Measurements from ENCODE around the gene ITPA.

Gene ITPA

GRCh38 chr20:3229158-3229557 lies 19.9 kb downstream of the ITPA start:
- DNase-seq (ENCODE audit: low read depth) = no peak

DNA sequence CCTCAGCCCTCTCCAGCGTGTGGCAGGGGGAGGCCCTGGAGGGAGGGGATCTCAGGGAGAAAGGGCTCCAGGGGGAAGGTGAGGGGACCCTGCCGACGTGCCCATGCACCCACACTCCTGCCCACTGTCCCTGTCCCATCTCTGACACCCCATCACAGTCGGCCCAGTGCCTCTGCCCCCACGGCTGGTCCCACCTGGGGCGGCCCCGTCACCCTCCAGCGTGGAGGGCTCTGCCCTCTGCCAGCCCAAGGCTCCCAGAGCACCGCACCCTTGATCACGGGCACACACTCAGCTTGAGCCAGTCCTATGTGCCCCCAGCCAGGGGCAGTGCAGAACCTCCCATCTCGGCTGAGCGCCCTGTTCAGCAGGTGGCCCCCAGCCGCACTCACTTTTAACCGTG lies 20.5 kb downstream of the ITPA start:
- no peak for DNase-seq (ENCODE audit: low read depth)

- DNase-seq (ENCODE audit: low read depth) = no peak
Measured at GRCh38 chr20:3231116-3231515, 21.8 kb downstream of the ITPA start.

- no peak for DNase-seq (ENCODE audit: low read depth)
Measured at GRCh38 chr20:3231889-3232588, 22.7 kb downstream of the ITPA start.

GRCh38 chr20:3233131-3233990 lies 24.1 kb downstream of the ITPA start:
- DNase-seq (ENCODE audit: low read depth) = no peak

DNA sequence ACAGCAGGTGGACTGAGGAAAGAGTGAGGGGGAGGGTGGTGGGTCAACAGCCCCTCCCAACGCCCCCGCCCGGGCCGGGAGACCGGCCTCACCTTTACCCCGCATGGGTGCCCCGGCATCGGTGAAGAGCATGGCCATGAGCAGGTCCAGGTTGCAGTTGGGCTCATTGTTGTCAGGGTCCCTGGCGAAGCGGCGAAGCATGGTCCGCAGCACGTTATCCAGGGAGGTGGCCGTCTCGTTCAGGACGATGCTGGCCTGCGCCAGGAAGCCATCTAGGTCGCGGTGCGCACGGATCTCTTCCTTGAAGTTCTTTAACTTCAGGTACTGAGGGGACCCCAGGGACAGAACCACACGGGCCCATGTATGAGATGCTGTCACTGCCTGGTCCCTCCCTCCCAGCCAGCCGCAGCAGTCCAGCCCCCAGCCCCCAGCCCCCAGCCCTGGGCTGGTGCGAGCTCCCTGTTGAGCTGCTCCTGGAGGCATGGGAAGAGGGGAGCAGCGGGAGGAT lies 24.7 kb downstream of the ITPA start:
- DNase-seq (ENCODE audit: low read depth) = no peak

DNA sequence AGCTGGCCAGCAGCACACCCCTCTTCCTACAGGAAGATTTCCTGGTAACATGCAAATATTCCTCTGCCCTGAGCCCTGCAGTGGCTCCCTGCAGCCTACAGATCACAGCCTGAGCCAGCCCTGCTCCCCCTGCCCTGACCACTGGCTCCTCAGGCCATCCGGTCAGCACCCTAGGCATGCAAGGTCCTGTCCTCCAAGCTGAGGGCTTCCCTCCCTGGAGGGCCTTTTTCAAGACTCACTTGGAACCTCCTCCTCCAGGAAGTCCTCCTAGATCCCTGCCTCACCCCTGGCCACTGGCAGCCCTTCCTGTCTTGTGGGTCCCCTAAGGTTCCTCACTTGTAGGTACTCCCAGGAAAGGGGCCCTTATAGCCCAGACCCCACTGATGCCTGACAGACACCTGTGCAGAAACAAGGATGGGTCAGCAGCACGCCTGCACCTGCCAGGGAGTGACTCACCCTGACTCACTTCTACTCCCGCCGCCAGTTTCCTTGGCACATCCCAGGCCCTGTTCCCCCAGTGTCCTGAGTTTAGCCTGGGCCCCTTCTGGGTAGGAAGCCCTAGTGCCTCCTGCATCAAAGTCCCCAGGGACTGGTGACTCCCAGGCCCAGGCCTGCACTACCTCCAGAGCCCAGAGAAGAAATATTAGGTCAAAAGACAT lies 26.5 kb downstream of the ITPA start:
- no peak for DNase-seq (ENCODE audit: low read depth)

GRCh38 chr20:3237011-3237957 lies 28.0 kb downstream of the ITPA start:
- no peak for DNase-seq (ENCODE audit: low read depth)

DNA sequence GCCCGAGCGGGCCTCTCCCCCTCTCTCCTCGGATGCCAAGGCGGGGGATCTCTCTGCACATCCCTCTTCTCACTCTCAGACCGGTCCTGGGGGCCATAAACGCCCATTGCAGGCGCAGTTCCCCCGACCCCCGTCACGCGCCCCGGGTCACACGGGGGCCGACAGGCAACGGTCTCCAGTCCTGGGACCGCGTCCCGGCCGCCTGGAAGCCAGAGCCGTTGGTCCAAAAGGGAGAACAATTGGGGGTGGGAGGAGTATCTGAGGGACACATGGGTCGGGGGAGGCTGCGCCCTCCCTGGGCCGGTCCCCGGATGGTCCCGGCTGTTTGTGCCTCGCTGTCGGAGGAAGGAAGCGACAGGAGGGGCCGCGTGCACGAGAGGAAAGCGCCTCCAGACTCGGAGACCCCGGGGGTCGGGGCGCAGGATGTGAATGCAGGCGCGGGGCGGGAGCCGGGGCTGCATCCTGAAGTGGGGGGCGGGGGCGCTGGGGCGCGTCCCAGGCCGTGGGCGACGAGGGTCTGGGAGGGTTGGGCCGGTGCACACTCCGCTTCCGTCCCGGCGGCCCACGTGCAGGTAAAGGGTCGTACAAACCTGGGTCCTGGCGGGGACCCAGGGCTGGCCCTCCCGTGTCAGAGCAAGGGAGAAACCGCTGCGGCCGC lies 28.8 kb downstream of the ITPA start:
- DNase-seq (ENCODE audit: low read depth) = no peak

- no peak for DNase-seq (ENCODE audit: low read depth)
Measured at GRCh38 chr20:3238616-3239025, 29.3 kb downstream of the ITPA start.

GRCh38 chr20:3239026-3239866 lies 29.9 kb downstream of the ITPA start, which contains the start of gene SLC4A11:
SLC4A11 (minus strand) TSS chr20:3239190; CDS start chr20:3239137, 53 bp downstream.
- DNase-seq (ENCODE audit: low read depth) = no peak

GRCh38 chr20:3239867-3240775 lies 30.8 kb downstream of the ITPA start:
- DNase-seq (ENCODE audit: low read depth) = no peak

DNA sequence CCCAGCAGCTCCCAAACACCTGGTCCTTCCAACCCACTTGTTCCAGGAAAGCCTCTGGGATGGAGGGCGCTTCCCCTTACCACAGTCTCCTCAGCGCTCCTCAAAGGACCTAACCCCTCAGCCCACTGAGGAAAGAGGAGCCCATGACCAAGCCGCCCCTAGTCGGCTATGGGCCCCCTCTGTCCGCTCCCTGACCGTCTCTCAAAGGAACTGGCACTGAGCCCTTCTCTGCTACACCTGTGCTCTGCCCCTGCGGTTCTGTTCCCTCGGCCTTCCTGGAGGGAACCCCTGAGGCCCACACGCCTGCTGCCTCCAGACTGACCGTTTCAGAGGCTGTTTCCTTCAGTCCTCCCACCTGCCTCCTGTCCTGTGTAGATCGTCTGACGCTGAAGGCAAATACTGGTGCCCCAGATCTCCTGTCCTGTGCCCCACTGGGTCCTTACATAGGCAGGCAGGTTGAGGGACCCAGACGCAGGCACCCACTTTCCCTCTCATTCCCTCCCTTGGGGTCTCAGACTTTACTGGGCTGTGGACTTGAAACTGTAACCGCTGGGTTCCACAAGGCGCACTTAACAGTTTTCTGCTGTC lies 31.6 kb downstream of the ITPA start:
- no peak for DNase-seq (ENCODE audit: low read depth)

DNA sequence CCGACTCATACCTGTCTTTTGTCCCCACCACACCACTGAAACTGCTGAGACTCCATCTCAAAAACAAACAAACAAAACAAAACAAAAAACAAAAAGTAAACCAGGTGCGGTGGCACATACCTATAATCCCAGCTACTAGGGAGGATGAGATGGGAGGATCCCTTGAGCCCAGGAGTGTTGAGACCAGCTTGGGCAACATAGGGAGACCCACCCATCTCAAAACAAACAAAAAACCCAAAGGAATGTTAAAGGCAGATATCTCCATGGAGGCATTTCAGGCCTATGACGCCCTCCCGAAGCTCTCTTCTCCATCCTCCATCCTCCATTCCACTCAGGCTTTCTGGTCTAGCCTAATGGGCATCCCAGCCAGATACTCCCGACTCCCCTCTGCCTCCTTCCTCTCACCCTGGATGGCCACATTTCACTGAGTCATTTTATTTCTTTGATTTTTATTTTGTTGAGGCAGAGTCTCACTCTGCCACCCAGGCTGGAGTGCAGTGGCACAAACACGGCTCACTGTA lies 32.9 kb downstream of the ITPA start:
- no peak for DNase-seq (ENCODE audit: low read depth)

- DNase-seq (ENCODE audit: low read depth) = no peak
Measured at GRCh38 chr20:3243718-3244358, 34.5 kb downstream of the ITPA start.

DNA sequence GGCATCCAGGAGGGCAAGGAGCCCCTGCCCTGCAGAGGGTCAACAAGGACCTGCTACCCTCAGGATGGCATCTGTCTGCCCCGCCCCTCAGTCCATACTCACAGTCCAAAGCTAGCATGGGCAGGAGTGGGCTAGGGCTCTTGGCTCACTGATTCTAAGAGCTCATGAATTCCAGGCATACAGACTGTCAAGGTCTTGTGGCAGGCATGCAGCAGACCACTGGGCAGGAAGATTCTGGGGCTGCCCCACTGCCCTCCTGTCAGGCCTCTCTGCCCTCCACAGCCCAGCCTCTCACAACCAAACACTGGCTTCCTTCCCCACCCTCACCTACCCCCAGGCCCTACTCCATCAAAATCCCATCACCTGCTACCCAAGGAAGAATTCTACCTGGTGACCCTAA lies 35.3 kb downstream of the ITPA start:
- no peak for DNase-seq (ENCODE audit: low read depth)

- DNase-seq (ENCODE audit: low read depth) = no peak
Measured at GRCh38 chr20:3245156-3245555, 35.9 kb downstream of the ITPA start.

GRCh38 chr20:3245711-3246110 lies 36.4 kb downstream of the ITPA start:
- DNase-seq (ENCODE audit: low read depth) = no peak

Measured in CMK (cell line).